Aorta (tissue), 5 donors: ENCODE results near the gene EIF4G3. TPM values are rescaled to one million over a fixed set of nuclear protein-coding genes. Genes with fewer than 3 reads are reported as not detected.
"Not testable (repeated sequence)": the region's sequence is repeated elsewhere in the genome, so short reads cannot be mapped to it uniquely, and the experiment has no call there.

ENCODE experiments used
- ATAC-seq: fragments of 200-7000 bp; cut with Tn5 transposase; one replicate; pipeline ENCODE4 v1.9.1; 2022; ENCODE audit warnings: moderate library complexity; ENCODE audit not compliant: low FRiP score
- DNase-seq, 2 donors: peaks; one replicate each; pipeline ENCODE4 v3.0.0-alpha.2; 2020
- H3K27ac ChIP-seq, 2 donors: one replicate each; pipeline ENCODE4 v1.5.1; 2013; ENCODE audit warnings: low read length in 2 of 2, mild to moderate bottlenecking in 2 of 2, moderate library complexity in 2 of 2, control low read depth in 1 of 2, inconsistent platforms in 1 of 2, low read depth in 1 of 2
- H3K27me3 ChIP-seq, 2 donors: one replicate each; pipeline ENCODE4 v1.6.1; 2013; ENCODE audit warnings: control low read depth in 1 of 2, low read length in 1 of 2, mild to moderate bottlenecking in 1 of 2, moderate library complexity in 1 of 2; ENCODE audit not compliant: insufficient read depth in 2 of 2, control insufficient read depth in 1 of 2
- H3K36me3 ChIP-seq, 2 donors: one replicate each; pipeline ENCODE4 v1.6.1; 2013; ENCODE audit warnings: control low read depth in 1 of 2, low read length in 1 of 2, mild to moderate bottlenecking in 1 of 2; ENCODE audit not compliant: insufficient read depth in 2 of 2, control insufficient read depth in 1 of 2
- H3K4me1 ChIP-seq, 2 donors: one replicate each; pipeline ENCODE4 v1.6.1; 2013; ENCODE audit warnings: low read length in 2 of 2, control low read depth in 1 of 2, mild to moderate bottlenecking in 1 of 2, moderate library complexity in 1 of 2; ENCODE audit not compliant: insufficient read depth in 2 of 2, control insufficient read depth in 1 of 2
- H3K4me3 ChIP-seq, 2 donors: one replicate each; pipeline ENCODE4 v1.5.1; 2013; ENCODE audit warnings: low read length in 2 of 2, control low read depth in 1 of 2, mild to moderate bottlenecking in 1 of 2
- H3K9me3 ChIP-seq: one replicate; pipeline ENCODE4 v1.6.1; 2013; ENCODE audit warnings: mild to moderate bottlenecking, low read length; ENCODE audit not compliant: control insufficient read depth
- WGBS, 2 donors: extraction: QIAGEN DNeasy Blood & Tissue Kit; methylation state at CpG; one replicate each; pipeline ENCODE4 v1.1.7; 2013; 5-methylcytosine and 5-hydroxymethylcytosine counted together
- intact Hi-C, 2 donors: fragments of 100-400 bp; cut with DNase I; formaldehyde crosslinking; loops; one replicate each; pipeline versions ENCODE4 v1.14.2 to v1.15.0; 2022
- polyA plus RNA-seq, 2 donors: library from polyadenylated mRNA; stranded (reverse); fragments of 200-250 nt; gene quantifications; one replicate each; pipeline ENCODE4 v1.2.3, GENCODE V29; 2013
- total RNA-seq, 2 donors: library from RNA; stranded (reverse); fragmentation: NEBNext Ultra II Directional; extraction: Animal tissue kit (Norgen Biotek cat#: 25700); gene quantifications; one replicate each; pipeline ENCODE4 v1.2.1, GENCODE V29; 2021
- donor health status: healthy with polysubstance abuse.
- donor health status: Bipolar disorder and iron deficiency.
- donor health status: DM: no; HTN: no; CAD: no.
- donor health status: DM: no; HTN: no; CAD: no.
- donor health status: DM: yes; HTN: yes; CAD: no.

EIF4G3 gene
- total and polyA plus RNA-seq, 4 donors, result 7.3 to 84.4 (median 37.3) TPM

GRCh38 chr1:21208137-21208700 is 31.5 kb upstream of the EIF4G3 start:
- H3K4me3 ChIP-seq, H3K27ac ChIP-seq, H3K4me1 ChIP-seq, ATAC-seq, H3K9me3 ChIP-seq, H3K36me3 ChIP-seq, DNase-seq, intact Hi-C loops, H3K27me3 ChIP-seq: not testable (repeated sequence)
- 89 to 95% methylated on average over 6 of the region's 6 CpGs for WGBS, 2 donors

- no peaks in the 10 kb centered on the region for H3K4me1 ChIP-seq
- 86% methylated on average over 2 of the region's 2 CpGs for WGBS, 2 donors
- ATAC-seq (no peak), DNase-seq (no peak)
- H3K36me3 ChIP-seq, result no peaks in the 10 kb centered on the region
- no peak overlapping the region for H3K27ac ChIP-seq
- intact Hi-C loops, result no loop called here
- H3K4me3 ChIP-seq, result no peak overlapping the region
- no peaks in the 10 kb centered on the region for H3K9me3 ChIP-seq
- no peaks in the 10 kb centered on the region for H3K27me3 ChIP-seq
These were observed 29.4 kb upstream of the EIF4G3 start for GRCh38 chr1:21206117-21206516.

GRCh38 chr1:21205416-21205815 is 28.7 kb upstream of the EIF4G3 start:
- ATAC-seq, result no peak
- 93 to 96% methylated on average over 5 of the region's 5 CpGs for WGBS, 2 donors
- Histone ChIP-seq H3K9me3 (no peaks in the 10 kb centered on the region), H3K36me3 (no peaks in the 10 kb centered on the region), H3K4me1 (no peaks in the 10 kb centered on the region), H3K27ac (no peak overlapping the region), H3K27me3 (no peaks in the 10 kb centered on the region), H3K4me3 (no peak overlapping the region)
- intact Hi-C loops, result no loop called here
- no peak for DNase-seq

GRCh38 chr1:21201650-21202049 is 25.0 kb upstream of the EIF4G3 start:
- DNase-seq (no peak), ATAC-seq (no peak)
- WGBS, 2 donors, result 90 to 94% methylated on average over 4 of the region's 4 CpGs
- H3K27ac ChIP-seq, result no peak overlapping the region
- H3K4me1 ChIP-seq, result no peaks in the 10 kb centered on the region
- no peaks in the 10 kb centered on the region for H3K9me3 ChIP-seq
- H3K36me3 ChIP-seq, result no peaks in the 10 kb centered on the region
- intact Hi-C loops, result no loop called here
- no peak overlapping the region for H3K4me3 ChIP-seq
- no peaks in the 10 kb centered on the region for H3K27me3 ChIP-seq

- H3K4me3 ChIP-seq, H3K36me3 ChIP-seq, H3K4me1 ChIP-seq, H3K27ac ChIP-seq, intact Hi-C loops, H3K27me3 ChIP-seq, ATAC-seq, DNase-seq, H3K9me3 ChIP-seq: not testable (repeated sequence)
- WGBS, 2 donors, result 97% methylated on average over 5 of the region's 5 CpGs
These were observed 24.5 kb upstream of the EIF4G3 start for GRCh38 chr1:21201238-21201637.

- DNase-seq (no peak), ATAC-seq (no peak)
- no peak overlapping the region for H3K27ac ChIP-seq
- no peaks in the 10 kb centered on the region for H3K4me1 ChIP-seq
- H3K36me3 ChIP-seq, result no peaks in the 10 kb centered on the region
- 92 to 94% methylated on average over 6 of the region's 6 CpGs for whole genome bisulfite sequencing, 2 donors
- no peaks in the 10 kb centered on the region for H3K9me3 ChIP-seq
- intact Hi-C loops, result no loop called here
- H3K4me3 ChIP-seq, result no peak overlapping the region
- H3K27me3 ChIP-seq, result peaks cover 0 to 2% of the 10 kb centered on the region in 2 donors
These were observed 24.1 kb upstream of the EIF4G3 start for GRCh38 chr1:21200767-21201166.

GRCh38 chr1:21198929-21199328 is 22.2 kb upstream of the EIF4G3 start:
- ATAC-seq, result no peak
- Histone ChIP-seq H3K27ac (no peak overlapping the region), H3K27me3 (peaks cover 0 to 2% of the 10 kb centered on the region in 2 donors), H3K4me3 (no peak overlapping the region), H3K9me3 (no peaks in the 10 kb centered on the region), H3K36me3 (no peaks in the 10 kb centered on the region), H3K4me1 (no peaks in the 10 kb centered on the region)
- intact Hi-C loops, result loop anchor here (5.0 kb wide), 2 partner anchors 217 to 502 kb away; no protein-coding TSS in a partner anchor
- peak in 1 of 2 donors; percentile 5 for DNase-seq
- 55 to 66% methylated on average over 4 of the region's 4 CpGs for WGBS, 2 donors

GRCh38 chr1:21192871-21193270 is 16.2 kb upstream of the EIF4G3 start:
- ATAC-seq, result no peak

GRCh38 chr1:21192284-21192683 is 15.6 kb upstream of the EIF4G3 start:
- Histone ChIP-seq H3K27me3 (peaks cover 0 to 2% of the 10 kb centered on the region in 2 donors), H3K4me3 (no peak overlapping the region), H3K36me3 (no peaks in the 10 kb centered on the region), H3K27ac (no peak overlapping the region), H3K9me3 (no peaks in the 10 kb centered on the region), H3K4me1 (no peaks in the 10 kb centered on the region)
- WGBS, 2 donors, result 51 to 54% methylated on average over 5 of the region's 5 CpGs
- DNase-seq, result peak in 1 of 2 donors; percentile 28
- intact Hi-C loops, result no loop called here
- no peak for ATAC-seq

More at GRCh38 chr1:21192871-21193270, 16.2 kb upstream of the EIF4G3 start:
- Histone ChIP-seq H3K4me1 (no peaks in the 10 kb centered on the region), H3K9me3 (no peaks in the 10 kb centered on the region), H3K27ac (no peak overlapping the region), H3K36me3 (no peaks in the 10 kb centered on the region), H3K27me3 (peaks cover 0 to 2% of the 10 kb centered on the region in 2 donors), H3K4me3 (no peak overlapping the region)
- intact Hi-C loops, result no loop called here
- peak in 1 of 2 donors; percentile 8 for DNase-seq
- 78 to 79% methylated on average over 4 of the region's 4 CpGs for WGBS, 2 donors
